ENCODE measurements around the gene TMEM89. TPM values are rescaled to one million over a fixed set of nuclear protein-coding genes. Genes with fewer than 3 reads are reported as not detected.

Gene TMEM89
- total and polyA plus RNA-seq, 3 donors from 2014 or later: 8.7 to 16.1 (median 14.8) TPM

DNA sequence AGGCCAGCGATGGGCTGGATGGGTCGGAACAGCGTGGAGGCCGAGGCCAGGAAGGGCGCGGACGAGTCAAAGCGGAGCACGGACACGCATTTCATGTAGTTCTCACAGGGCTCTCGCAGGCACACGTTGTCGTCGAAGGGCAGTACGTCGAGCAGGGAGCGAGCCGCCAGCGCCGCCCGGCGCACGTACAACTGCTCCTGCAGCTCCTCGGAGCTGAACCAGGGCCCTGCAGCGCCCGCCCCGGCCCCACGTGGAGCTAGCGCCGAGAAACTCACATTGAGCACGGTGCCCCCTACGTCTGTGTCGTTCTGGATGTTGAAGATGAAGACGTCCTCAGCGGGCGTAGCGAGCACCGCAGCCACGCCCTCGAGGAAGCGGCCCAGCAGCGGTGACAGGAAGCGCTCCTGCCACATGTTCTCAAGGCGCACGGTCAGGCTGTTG, 35.3 kb upstream of the TMEM89 start:
- no peak overlapping the region for H3K27ac ChIP-seq
- peak overlapping the region; percentile 51 to 66 for H3K4me3 ChIP-seq
- H3K27me3 ChIP-seq: no peaks in the 10 kb centered on the region
- peaks cover 16% of the 10 kb centered on the region for H3K4me1 ChIP-seq
- 27 to 56% methylated on average over 21 to 37 of the region's 45 CpGs for WGBS, 2 donors
- H3K9me3 ChIP-seq: no peaks in the 10 kb centered on the region
- no peak for DNase-seq
- TF ChIP-seq, protein P1, sequence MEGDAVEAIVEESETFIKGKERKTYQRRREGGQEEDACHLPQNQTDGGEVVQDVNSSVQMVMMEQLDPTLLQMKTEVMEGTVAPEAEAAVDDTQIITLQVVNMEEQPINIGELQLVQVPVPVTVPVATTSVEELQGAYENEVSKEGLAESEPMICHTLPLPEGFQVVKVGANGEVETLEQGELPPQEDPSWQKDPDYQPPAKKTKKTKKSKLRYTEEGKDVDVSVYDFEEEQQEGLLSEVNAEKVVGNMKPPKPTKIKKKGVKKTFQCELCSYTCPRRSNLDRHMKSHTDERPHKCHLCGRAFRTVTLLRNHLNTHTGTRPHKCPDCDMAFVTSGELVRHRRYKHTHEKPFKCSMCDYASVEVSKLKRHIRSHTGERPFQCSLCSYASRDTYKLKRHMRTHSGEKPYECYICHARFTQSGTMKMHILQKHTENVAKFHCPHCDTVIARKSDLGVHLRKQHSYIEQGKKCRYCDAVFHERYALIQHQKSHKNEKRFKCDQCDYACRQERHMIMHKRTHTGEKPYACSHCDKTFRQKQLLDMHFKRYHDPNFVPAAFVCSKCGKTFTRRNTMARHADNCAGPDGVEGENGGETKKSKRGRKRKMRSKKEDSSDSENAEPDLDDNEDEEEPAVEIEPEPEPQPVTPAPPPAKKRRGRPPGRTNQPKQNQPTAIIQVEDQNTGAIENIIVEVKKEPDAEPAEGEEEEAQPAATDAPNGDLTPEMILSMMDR (IDR thresholded peaks at IDR 0.05): no peak
- TF ChIP-seq POLR2A (IDR thresholded peaks at IDR 0.05): no peak
- H3K36me3 ChIP-seq (ENCODE audit: low read depth, missing control alignments): no peaks in the 10 kb centered on the region
- intact Hi-C loops (cut with DNase I; ENCODE audit: low total_unique reads): no loop called here

- H3K4me3 ChIP-seq: peak overlapping the region; percentile 51 to 66
- no peak overlapping the region for H3K27ac ChIP-seq
- TF ChIP-seq, protein P1 (IDR thresholded peaks at IDR 0.05): peak; percentile 60 to 70 (median 63)
- TF ChIP-seq POLR2A (IDR thresholded peaks at IDR 0.05): no peak
- DNase-seq: peak; percentile 88
- H3K4me1 ChIP-seq: peaks cover 11% of the 10 kb centered on the region
- WGBS, 2 donors: 2 to 3% methylated on average over 30 to 61 of the region's 94 CpGs
- H3K36me3 ChIP-seq (ENCODE audit: low read depth, missing control alignments): no peaks in the 10 kb centered on the region
- intact Hi-C loops (cut with DNase I; ENCODE audit: low total_unique reads): no loop called here
- no peaks in the 10 kb centered on the region for H3K9me3 ChIP-seq
- no peaks in the 10 kb centered on the region for H3K27me3 ChIP-seq
Measured at GRCh38 chr3:48656061-48656840, 34.7 kb upstream of the TMEM89 start.

- peak overlapping the region; percentile 51 to 66 for H3K4me3 ChIP-seq
- WGBS, 2 donors: 13 to 14% methylated on average over 20 to 30 of the region's 30 CpGs
- DNase-seq: no peak
Measured at GRCh38 chr3:48655606-48656005, 34.0 kb upstream of the TMEM89 start.

DNA sequence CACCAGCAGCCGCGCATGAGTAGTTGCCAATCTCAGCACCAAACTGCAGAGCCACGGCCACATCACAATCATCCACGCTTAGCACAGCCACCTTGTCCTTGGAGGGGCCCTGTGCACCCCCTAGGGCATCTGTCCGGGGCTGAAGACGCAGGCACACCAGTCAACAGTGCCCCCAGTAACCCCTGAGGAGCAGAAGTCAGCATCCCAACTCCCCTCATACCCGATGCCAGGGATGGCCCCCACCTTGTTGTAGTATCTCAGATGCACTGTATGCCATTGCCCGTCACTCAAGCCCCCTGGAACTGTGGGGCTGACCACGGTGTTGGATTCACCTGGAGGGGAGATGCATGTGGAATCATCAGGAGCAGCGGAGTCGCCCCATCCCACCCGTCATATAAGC, 33.5 kb upstream of the TMEM89 start:
- WGBS, 2 donors: 83 to 87% methylated on average over 8 to 12 of the region's 12 CpGs
- intact Hi-C loops (cut with DNase I; ENCODE audit: low total_unique reads): no loop called here
- DNase-seq: no peak
- Histone ChIP-seq H3K27me3 (no peaks in the 10 kb centered on the region), H3K36me3 (ENCODE audit: low read depth, missing control alignments) (no peaks in the 10 kb centered on the region), H3K9me3 (no peaks in the 10 kb centered on the region), H3K4me1 (peaks cover 7% of the 10 kb centered on the region), H3K27ac (no peak overlapping the region), H3K4me3 (no peak overlapping the region)
- TF ChIP-seq, protein P1 (IDR thresholded peaks at IDR 0.05): no peak
- TF ChIP-seq POLR2A (IDR thresholded peaks at IDR 0.05): no peak

More at GRCh38 chr3:48655606-48656005, 34.0 kb upstream of the TMEM89 start:
- no peak overlapping the region for H3K27ac ChIP-seq
- TF ChIP-seq, protein P1 (IDR thresholded peaks at IDR 0.05): no peak
- no peak for TF ChIP-seq POLR2A (IDR thresholded peaks at IDR 0.05)
- intact Hi-C loops (cut with DNase I; ENCODE audit: low total_unique reads): no loop called here
- H3K9me3 ChIP-seq: no peaks in the 10 kb centered on the region
- no peaks in the 10 kb centered on the region for H3K36me3 ChIP-seq (ENCODE audit: low read depth, missing control alignments)
- H3K27me3 ChIP-seq: no peaks in the 10 kb centered on the region
- H3K4me1 ChIP-seq: peaks cover 7% of the 10 kb centered on the region
